ENCODE measurements around the gene MASTL.

Gene MASTL

GRCh38 chr10:27225011-27225590 is 69.9 kb downstream of the MASTL start:
- no peak for DNase-seq (ENCODE audit: low read depth in 2 of 2)

- no peak for DNase-seq (ENCODE audit: low read depth in 2 of 2)
These were observed 70.6 kb downstream of the MASTL start for GRCh38 chr10:27225642-27226257.

GRCh38 chr10:27230022-27230421 is 74.9 kb downstream of the MASTL start:
- DNase-seq (ENCODE audit: low read depth in 2 of 2): no peak

- DNase-seq (ENCODE audit: low read depth in 2 of 2): no peak
These were observed 80.6 kb downstream of the MASTL start for GRCh38 chr10:27235706-27236105.
